GM10248 (cell line): ENCODE data around the gene RGS12.

Source experiments
- CTCF ChIA-PET: fragments of 300-600 bp; sonication (Branson Sonifier 250); formaldehyde crosslinking; extraction: SDS; loops from one replicate; lab custom pipeline; 2021; ENCODE audit warnings: antibody characterized with exemption; lab: Yijun Ruan, JAX
- POLR2A ChIA-PET: fragments of 350-650 bp; sonication (Branson Sonifier 250); formaldehyde crosslinking; extraction: SDS; loops from one replicate; lab custom pipeline; 2020; ENCODE audit warnings: antibody characterized with exemption; lab: Yijun Ruan, JAX
- DNase-seq: peaks from one replicate; pipeline ENCODE4 v3.0.0; 2012; ENCODE audit errors: extremely low spot score
- CTCF ChIP-seq: IDR thresholded peaks from 2 replicates; pipeline ENCODE4 v1.5.1; 2012; ENCODE audit warnings: mild to moderate bottlenecking, low read depth; ENCODE audit errors: extremely low read depth, missing control alignments, control extremely low read depth

The RGS12 gene

GRCh38 chr4:3307486-3307885 lies 14.7 kb downstream of the RGS12 start:
- CTCF ChIA-PET: no interaction called here
- TF ChIP-seq CTCF: no peak
- DNase-seq: no peak
- POLR2A ChIA-PET: no interaction called here

GRCh38 chr4:3307891-3308575 lies 15.2 kb downstream of the RGS12 start:
- no peak for DNase-seq
- no peak for TF ChIP-seq CTCF
- CTCF ChIA-PET: no interaction called here
- POLR2A ChIA-PET: no interaction called here

GRCh38 chr4:3308691-3309090 lies 15.9 kb downstream of the RGS12 start:
- POLR2A ChIA-PET: no interaction called here
- CTCF ChIA-PET: no interaction called here
- no peak for TF ChIP-seq CTCF
- DNase-seq: no peak

- ChIA-PET POLR2A (no interaction called here), CTCF (no interaction called here)
- DNase-seq: no peak
- TF ChIP-seq CTCF: no peak
These were observed 17.7 kb downstream of the RGS12 start for GRCh38 chr4:3310301-3311094.

- no peak for TF ChIP-seq CTCF
- CTCF ChIA-PET: no interaction called here
- POLR2A ChIA-PET: no interaction called here
- DNase-seq: no peak
These were observed 18.2 kb downstream of the RGS12 start for GRCh38 chr4:3311095-3311372.

- POLR2A ChIA-PET: no interaction called here
- no peak for TF ChIP-seq CTCF
- DNase-seq: no peak
- CTCF ChIA-PET: interaction anchor here (1.2 to 1.5 kb wide), 3 partner anchors 16 to 30 kb away, joined by 3 read pairs; no protein-coding TSS in a partner anchor
These were observed 18.8 kb downstream of the RGS12 start for GRCh38 chr4:3311489-3312171.
